Osteoblast (primary cell): ENCODE measurements around the gene MIEF2. TPM values are rescaled to one million over a fixed set of nuclear protein-coding genes. Genes with fewer than 3 reads are reported as not detected.
A peak's percentile ranks its signal among the peaks of the same experiment; 100 is the strongest.

ENCODE experiments used
- DNase-seq: peaks from one replicate; pipeline ENCODE4 v3.0.0; 2011; ENCODE audit warnings: low spot score, mixed read lengths; ENCODE audit not compliant: insufficient read length; ENCODE audit errors: missing footprints
- H2AFZ ChIP-seq: 2 replicates; pipeline ENCODE4 v1.6.0; 2011; ENCODE audit warnings: mild to moderate bottlenecking, low read length
- H3K27ac ChIP-seq: 2 replicates; pipeline ENCODE4 v1.5.1; 2011; ENCODE audit warnings: mild to moderate bottlenecking, low read depth, low read length, moderate library complexity
- H3K27me3 ChIP-seq: 2 replicates; pipeline ENCODE4 v1.6.0; 2012; ENCODE audit warnings: mild to moderate bottlenecking, control low read depth, inconsistent platforms, low read length, moderate library complexity; ENCODE audit not compliant: insufficient read depth
- H3K36me3 ChIP-seq: 2 replicates; pipeline ENCODE4 v1.5.1; 2011; ENCODE audit warnings: mild to moderate bottlenecking, low read length, control low read depth, moderate library complexity; ENCODE audit not compliant: insufficient read depth
- H3K4me1 ChIP-seq: 2 replicates; pipeline ENCODE4 v1.5.1; 2011; ENCODE audit warnings: mild to moderate bottlenecking, low read length, control low read depth, moderate library complexity; ENCODE audit not compliant: insufficient read depth
- H3K4me2 ChIP-seq: 2 replicates; pipeline ENCODE4 v1.6.0; 2011; ENCODE audit warnings: mild to moderate bottlenecking, low read length; ENCODE audit not compliant: insufficient read depth
- H3K4me3 ChIP-seq: fragments of 200-600 bp; sonication (generic); 3 replicates; pipeline ENCODE4 v1.5.1; 2012; ENCODE audit warnings: mild to moderate bottlenecking, low read length, inconsistent platforms; ENCODE audit not compliant: insufficient read depth
- H3K79me2 ChIP-seq: 2 replicates; pipeline ENCODE4 v1.6.0; 2012; ENCODE audit warnings: mild to moderate bottlenecking, low read length, control low read depth, inconsistent platforms; ENCODE audit not compliant: insufficient read depth
- H3K9me3 ChIP-seq: 2 replicates; pipeline ENCODE4 v1.5.1; 2011; ENCODE audit warnings: low read depth, low read length, control low read depth
- H4K20me1 ChIP-seq: 2 replicates; pipeline ENCODE4 v1.6.0; 2012; ENCODE audit warnings: mild to moderate bottlenecking, low read length, control low read depth; ENCODE audit not compliant: insufficient read depth
- total RNA-seq: library from RNA; depleted of rRNA; stranded (reverse); fragments of >200 nt; gene quantifications from 2 replicates; pipeline ENCODE4 v1.2.3, GENCODE V29; 2012
- TF ChIP-seq, protein P1 (sequence below): IDR thresholded peaks from 2 replicates; pipeline ENCODE4 v1.5.1; 2011; ENCODE audit warnings: mild to moderate bottlenecking, low read depth, low read length, moderate library complexity; ENCODE audit errors: extremely low read depth

MIEF2 gene
- total RNA-seq, 1 donor, result 14.5 TPM

DNA sequence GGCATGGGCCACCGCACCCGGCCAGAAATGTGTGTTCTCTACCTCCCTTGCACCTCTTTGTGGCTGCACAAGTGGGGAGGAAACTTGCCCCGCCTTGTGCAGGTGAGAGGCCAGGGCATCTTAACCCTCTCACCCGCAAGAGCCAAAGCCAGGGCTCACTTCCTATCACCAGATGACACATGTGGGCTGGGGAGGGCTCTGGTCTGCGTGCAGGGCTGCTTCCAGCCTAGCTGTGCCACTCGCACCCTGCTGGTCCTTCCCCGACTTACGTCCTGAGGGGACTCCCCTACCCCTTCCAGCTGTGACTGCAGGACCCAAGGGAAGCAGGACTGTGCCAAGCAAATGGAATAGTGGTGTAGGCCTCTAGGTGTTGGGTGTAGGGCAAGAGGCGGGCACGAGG is 6.9 kb downstream of the MIEF2 start:
- no peak overlapping the region for H2AFZ ChIP-seq
- no peak overlapping the region for H3K4me3 ChIP-seq
- H3K27me3 ChIP-seq, result no peaks in the 10 kb centered on the region
- peaks cover 8% of the 10 kb centered on the region for H3K79me2 ChIP-seq
- no peaks in the 10 kb centered on the region for H3K9me3 ChIP-seq
- no peak overlapping the region for H3K4me2 ChIP-seq
- H4K20me1 ChIP-seq, result peaks cover 6% of the 10 kb centered on the region
- H3K4me1 ChIP-seq, result peaks cover 4% of the 10 kb centered on the region
- H3K36me3 ChIP-seq, result peaks cover 20% of the 10 kb centered on the region
- peak; percentile 46 for DNase-seq
- no peak overlapping the region for H3K27ac ChIP-seq
- TF ChIP-seq, protein P1, sequence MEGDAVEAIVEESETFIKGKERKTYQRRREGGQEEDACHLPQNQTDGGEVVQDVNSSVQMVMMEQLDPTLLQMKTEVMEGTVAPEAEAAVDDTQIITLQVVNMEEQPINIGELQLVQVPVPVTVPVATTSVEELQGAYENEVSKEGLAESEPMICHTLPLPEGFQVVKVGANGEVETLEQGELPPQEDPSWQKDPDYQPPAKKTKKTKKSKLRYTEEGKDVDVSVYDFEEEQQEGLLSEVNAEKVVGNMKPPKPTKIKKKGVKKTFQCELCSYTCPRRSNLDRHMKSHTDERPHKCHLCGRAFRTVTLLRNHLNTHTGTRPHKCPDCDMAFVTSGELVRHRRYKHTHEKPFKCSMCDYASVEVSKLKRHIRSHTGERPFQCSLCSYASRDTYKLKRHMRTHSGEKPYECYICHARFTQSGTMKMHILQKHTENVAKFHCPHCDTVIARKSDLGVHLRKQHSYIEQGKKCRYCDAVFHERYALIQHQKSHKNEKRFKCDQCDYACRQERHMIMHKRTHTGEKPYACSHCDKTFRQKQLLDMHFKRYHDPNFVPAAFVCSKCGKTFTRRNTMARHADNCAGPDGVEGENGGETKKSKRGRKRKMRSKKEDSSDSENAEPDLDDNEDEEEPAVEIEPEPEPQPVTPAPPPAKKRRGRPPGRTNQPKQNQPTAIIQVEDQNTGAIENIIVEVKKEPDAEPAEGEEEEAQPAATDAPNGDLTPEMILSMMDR, result no peak

DNA sequence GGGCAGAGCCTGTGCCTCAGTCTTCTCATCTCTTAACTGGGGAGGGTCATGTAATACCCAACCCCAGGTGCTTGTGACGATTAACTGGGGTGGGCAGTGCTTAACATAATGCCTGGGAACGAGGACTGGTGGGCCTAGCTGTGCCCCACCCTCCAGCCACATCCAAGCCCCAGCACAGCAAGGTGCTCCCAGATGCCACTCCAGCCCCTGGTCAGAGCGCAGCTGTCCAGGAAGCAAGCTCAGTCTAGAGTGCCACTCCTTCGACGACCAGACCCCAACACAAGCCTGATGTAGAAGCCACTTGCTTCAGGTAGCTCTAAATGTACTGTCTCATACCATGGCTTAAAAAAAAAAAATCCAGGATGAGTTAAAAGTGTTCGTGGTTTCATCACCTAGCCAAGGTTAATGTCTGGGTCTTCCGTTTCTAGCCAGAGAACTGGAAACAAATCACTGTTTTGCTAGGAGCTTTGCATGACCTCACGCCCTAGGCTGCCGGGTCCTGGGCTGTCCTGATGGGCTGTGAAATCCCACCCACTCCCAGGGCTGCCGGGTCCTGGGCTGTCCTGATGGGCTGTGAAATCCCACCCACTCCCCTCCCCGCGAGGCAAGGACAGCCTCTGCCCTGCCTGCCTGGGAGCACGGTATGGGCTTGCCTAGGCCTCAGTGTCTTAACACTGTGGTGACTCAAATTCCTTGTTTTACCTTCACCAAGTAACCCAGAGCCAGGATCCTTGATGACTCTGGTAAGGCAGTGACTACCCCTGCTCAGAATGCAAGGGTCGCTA is 7.7 kb downstream of the MIEF2 start:
- H3K79me2 ChIP-seq, result peaks cover under 1% of the 10 kb centered on the region
- no peaks in the 10 kb centered on the region for H4K20me1 ChIP-seq
- peak; percentile 62 for DNase-seq
- TF ChIP-seq, protein P1, result no peak
- H3K4me1 ChIP-seq, result peaks cover 4% of the 10 kb centered on the region
- H3K27ac ChIP-seq, result no peak overlapping the region
- no peaks in the 10 kb centered on the region for H3K27me3 ChIP-seq
- no peak overlapping the region for H3K4me3 ChIP-seq
- no peaks in the 10 kb centered on the region for H3K9me3 ChIP-seq
- H3K4me2 ChIP-seq, result no peak overlapping the region
- peaks cover 22% of the 10 kb centered on the region for H3K36me3 ChIP-seq
- H2AFZ ChIP-seq, result no peak overlapping the region

DNA sequence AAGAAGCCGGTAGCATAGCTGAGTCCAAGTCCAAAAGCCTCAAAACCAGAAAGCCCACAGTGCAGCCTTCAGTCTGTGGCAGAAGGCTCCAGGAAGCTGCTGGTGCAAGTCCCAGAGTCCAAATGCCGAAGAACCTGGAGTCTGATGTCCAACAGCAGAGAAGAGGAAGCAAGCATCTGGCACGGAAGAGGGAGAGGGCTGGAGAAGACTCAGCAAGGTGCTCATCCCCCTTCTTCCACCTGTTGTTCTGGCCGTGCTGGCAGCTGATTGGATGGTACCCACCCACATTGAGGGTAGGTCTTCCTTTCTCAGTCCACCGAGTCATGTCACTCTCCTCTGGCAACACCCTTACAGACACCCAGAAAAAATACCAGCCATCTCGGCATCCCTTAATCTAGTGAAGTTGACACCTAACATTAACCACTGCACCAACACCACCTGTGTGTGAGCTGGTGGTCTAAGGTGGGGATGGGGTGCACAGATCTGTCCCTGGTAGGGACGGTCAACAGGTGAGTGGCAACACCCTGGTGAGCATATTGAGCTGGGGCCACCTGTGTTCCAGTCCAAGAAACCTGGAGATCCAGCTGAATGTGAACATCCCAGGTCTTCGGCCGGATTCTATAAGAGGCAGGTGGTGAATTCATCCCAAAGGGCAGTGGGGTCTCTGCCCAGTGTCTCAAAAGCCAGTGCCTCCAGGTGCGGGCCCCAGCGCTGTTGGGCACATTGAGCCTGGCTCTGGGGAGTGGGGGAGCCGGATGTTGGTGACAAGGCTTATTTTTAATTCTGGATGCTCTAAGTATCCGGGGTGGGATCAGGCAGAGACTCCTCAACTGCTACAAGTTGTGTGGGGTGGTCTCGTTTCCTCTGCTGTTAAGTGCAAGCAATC is 9.8 kb downstream of the MIEF2 start:
- no peak overlapping the region for H3K4me3 ChIP-seq
- H3K27ac ChIP-seq, result no peak overlapping the region
- H3K4me1 ChIP-seq, result peaks cover 4% of the 10 kb centered on the region
- peaks cover 20% of the 10 kb centered on the region for H3K36me3 ChIP-seq
- H3K4me2 ChIP-seq, result no peak overlapping the region
- no peaks in the 10 kb centered on the region for H3K79me2 ChIP-seq
- H2AFZ ChIP-seq, result no peak overlapping the region
- no peaks in the 10 kb centered on the region for H3K9me3 ChIP-seq
- no peaks in the 10 kb centered on the region for H4K20me1 ChIP-seq
- TF ChIP-seq, protein P1, result no peak
- H3K27me3 ChIP-seq, result no peaks in the 10 kb centered on the region
- DNase-seq, result peak; percentile 70

DNA sequence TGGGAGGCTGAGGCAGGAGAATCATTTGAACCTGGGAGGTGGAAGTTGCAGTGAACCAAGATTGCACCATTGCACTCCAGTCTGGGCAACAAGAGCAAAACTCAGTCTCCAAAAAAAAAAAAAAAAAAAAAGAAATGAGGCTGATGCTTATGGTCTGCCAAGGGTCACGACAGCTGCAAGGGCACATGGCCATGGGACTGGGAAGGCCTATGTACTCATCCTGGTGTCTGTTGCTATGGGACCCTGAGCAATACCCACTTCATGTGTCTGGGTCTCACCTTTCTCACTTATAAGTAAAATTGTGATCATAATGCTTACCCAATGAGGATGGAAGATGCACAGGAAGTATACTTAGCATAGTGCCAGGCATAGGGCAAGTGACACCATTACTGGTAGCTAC is 16.6 kb downstream of the MIEF2 start:
- no peak overlapping the region for H3K27ac ChIP-seq
- H4K20me1 ChIP-seq, result no peaks in the 10 kb centered on the region
- no peaks in the 10 kb centered on the region for H3K9me3 ChIP-seq
- TF ChIP-seq, protein P1, result no peak
- no peak overlapping the region for H3K4me3 ChIP-seq
- no peaks in the 10 kb centered on the region for H3K27me3 ChIP-seq
- H3K79me2 ChIP-seq, result no peaks in the 10 kb centered on the region
- H3K4me2 ChIP-seq, result no peak overlapping the region
- H3K4me1 ChIP-seq, result no peaks in the 10 kb centered on the region
- H2AFZ ChIP-seq, result no peak overlapping the region
- DNase-seq, result no peak
- H3K36me3 ChIP-seq, result peaks cover 69% of the 10 kb centered on the region
